B cell (primary cell): ENCODE data around the gene PTH2R. TPM values are rescaled to one million over a fixed set of nuclear protein-coding genes. Genes with fewer than 3 reads are reported as not detected.

Experiments used
- ATAC-seq: fragments of 200-7000 bp; cut with Tn5 transposase; one replicate; pipeline ENCODE4 v1.10.0; 2021; ENCODE audit warnings: low read depth, mild to moderate bottlenecking, moderate number of reproducible peaks, moderate library complexity
- CTCF ChIA-PET: fragments of 350-600 bp; sonication (Branson Sonifier 250); formaldehyde crosslinking; loops from one replicate; lab custom pipeline; 2021; ENCODE audit warnings: antibody characterized with exemption, inconsistent platforms; lab: Charles Lee
- POLR2A ChIA-PET: fragments of 350-600 bp; sonication (Branson Sonifier 250); formaldehyde crosslinking; loops from one replicate; lab custom pipeline; 2021; ENCODE audit warnings: antibody characterized with exemption; lab: Charles Lee
- DNase-seq: peaks from one replicate; pipeline ENCODE4 v3.0.0; 2013
- H2AFZ ChIP-seq: 2 replicates; pipeline ENCODE4 v1.6.1; 2012; ENCODE audit warnings: mild to moderate bottlenecking, low read depth, low read length; ENCODE audit not compliant: insufficient read depth, poor library complexity, severe bottlenecking
- H3K27ac ChIP-seq, 2 donors: 1 replicate in 1 of 2; 2 replicates in 1 of 2; pipeline ENCODE4 v1.5.1; 2012 to 2013; ENCODE audit warnings: low read length in 2 of 2, mild to moderate bottlenecking in 2 of 2, moderate library complexity in 1 of 2
- H3K27me3 ChIP-seq, 4 experiments: fragments of 200-600 bp in 1 of 4; sonication (generic) in 1 of 4; replicated peaks in 1 of 4; 1 replicate in 2 of 4; 2 replicates in 2 of 4; pipeline versions ENCODE4 v1.6.1 to v1.7.0; 2013 to 2016; ENCODE audit warnings: low read length in 3 of 4, mild to moderate bottlenecking in 2 of 4, mixed read lengths in 1 of 4, moderate library complexity in 1 of 4; ENCODE audit not compliant: insufficient read depth in 4 of 4, control insufficient read depth in 3 of 4; ENCODE audit errors: control extremely low read depth in 1 of 4
- H3K36me3 ChIP-seq, 2 experiments: replicated peaks in 1 of 2; 1 replicate in 1 of 2; 2 replicates in 1 of 2; pipeline versions ENCODE4 v1.6.1 to v1.7.1; 2013; ENCODE audit warnings: low read length in 1 of 2; ENCODE audit not compliant: insufficient read depth in 2 of 2, control insufficient read depth in 1 of 2; ENCODE audit errors: control extremely low read depth in 1 of 2, extremely low read depth in 1 of 2
- H3K4me1 ChIP-seq, 2 donors: fragments of 200-600 bp in 1 of 2; sonication (generic) in 1 of 2; 1 replicate in 1 of 2; 2 replicates in 1 of 2; pipeline versions ENCODE4 v1.5.1 to v1.6.1; 2013 to 2017; ENCODE audit warnings: low read length in 2 of 2; ENCODE audit not compliant: control insufficient read depth in 2 of 2, insufficient read depth in 2 of 2
- H3K4me2 ChIP-seq: replicated peaks from 2 replicates; pipeline ENCODE3; 2012; ENCODE audit warnings: mild to moderate bottlenecking, low read depth, low read length; ENCODE audit not compliant: poor library complexity, severe bottlenecking
- H3K4me3 ChIP-seq, 5 experiments: fragments of 200-600 bp in 1 of 5; sonication (generic) in 1 of 5; 1 replicate in 3 of 5; 2 replicates in 2 of 5; pipeline versions ENCODE4 v1.5.1 to v1.7.0; 2011 to 2016; ENCODE audit warnings: low read length in 4 of 5, mild to moderate bottlenecking in 4 of 5, low read depth in 2 of 5, control low read depth in 1 of 5, moderate library complexity in 1 of 5; ENCODE audit not compliant: insufficient read depth in 1 of 5; ENCODE audit errors: control extremely low read depth in 1 of 5, extremely low read depth in 1 of 5
- H3K79me2 ChIP-seq: fragments of 200-600 bp; sonication (generic); one replicate; pipeline ENCODE4 v1.6.0; 2016; ENCODE audit warnings: low read length; ENCODE audit not compliant: control insufficient read depth, insufficient read depth
- H3K9ac ChIP-seq: fragments of 200-600 bp; sonication (generic); 2 replicates; pipeline ENCODE4 v1.6.1; 2017; ENCODE audit warnings: mild to moderate bottlenecking, low read length, moderate library complexity
- H3K9me3 ChIP-seq, 3 donors: one replicate each; pipeline versions ENCODE4 v1.6.1 to v1.7.1; 2013; ENCODE audit warnings: low read length in 2 of 3; ENCODE audit not compliant: control insufficient read depth in 2 of 3, insufficient read depth in 1 of 3; ENCODE audit errors: control extremely low read depth in 1 of 3
- H4K20me1 ChIP-seq: 2 replicates; pipeline ENCODE4 v1.6.0; 2012; ENCODE audit warnings: mild to moderate bottlenecking, low read length; ENCODE audit not compliant: insufficient read depth, control insufficient read depth, poor library complexity, severe bottlenecking
- H3K27ac Mint-ChIP-seq: one replicate; pipeline ENCODE4 v1.8.0; 2021; ENCODE audit warnings: mixed read lengths
- H3K27me3 Mint-ChIP-seq: one replicate; pipeline ENCODE4 v1.8.0; 2021; ENCODE audit warnings: mixed read lengths
- H3K4me1 Mint-ChIP-seq: one replicate; pipeline ENCODE4 v1.8.0; 2021; ENCODE audit warnings: mixed read lengths
- H3K4me3 Mint-ChIP-seq: one replicate; pipeline ENCODE4 v1.8.0; 2021; ENCODE audit warnings: mixed read lengths
- H3K9me3 Mint-ChIP-seq: one replicate; pipeline ENCODE4 v1.8.0; 2022; ENCODE audit warnings: mixed read lengths; ENCODE audit not compliant: insufficient read depth
- EZH2 ChIP-seq: IDR thresholded peaks from 2 replicates; pipeline ENCODE4 v1.6.1; 2012; ENCODE audit warnings: borderline replicate concordance, low read depth, mild to moderate bottlenecking, moderate library complexity, low read length; ENCODE audit not compliant: insufficient read depth, poor library complexity, severe bottlenecking
- WGBS: methylation state at CpG from one replicate; pipeline ENCODE4 v1.1.5; 2013; ENCODE audit warnings: missing lambda C conversion rate; ENCODE audit not compliant: insufficient coverage; 5-methylcytosine and 5-hydroxymethylcytosine counted together
- intact Hi-C: fragments of 100-400 bp; cut with micrococcal nuclease; formaldehyde crosslinking; loops from one replicate; pipeline ENCODE4 v1.10.0; 2022
- polyA plus RNA-seq: library from polyadenylated mRNA; depleted of rRNA; stranded (reverse); fragments of >200 nt; gene quantifications from 2 replicates; pipeline ENCODE4 v1.2.3, GENCODE V29; 2012
- total RNA-seq, 2 donors: library from RNA; stranded (reverse); fragments of 120-200 nt in 1 of 2; gene quantifications; 1 replicate in 1 of 2; 2 replicates in 1 of 2; pipeline versions ENCODE4 v1.2.3 to v1.2.4, GENCODE V29; 2013 to 2022
- TF ChIP-seq, protein P1 (sequence below): fragments of 200-600 bp; IDR thresholded peaks from one replicate; pipeline ENCODE4 v1.8.0; 2022; ENCODE audit warnings: antibody characterized with exemption, mild to moderate bottlenecking

PTH2R gene
- total and polyA plus RNA-seq, 2 donors (not counting 1 experiment from before 2014, with no cell fraction given), result 0.34 to 0.84 TPM

DNA sequence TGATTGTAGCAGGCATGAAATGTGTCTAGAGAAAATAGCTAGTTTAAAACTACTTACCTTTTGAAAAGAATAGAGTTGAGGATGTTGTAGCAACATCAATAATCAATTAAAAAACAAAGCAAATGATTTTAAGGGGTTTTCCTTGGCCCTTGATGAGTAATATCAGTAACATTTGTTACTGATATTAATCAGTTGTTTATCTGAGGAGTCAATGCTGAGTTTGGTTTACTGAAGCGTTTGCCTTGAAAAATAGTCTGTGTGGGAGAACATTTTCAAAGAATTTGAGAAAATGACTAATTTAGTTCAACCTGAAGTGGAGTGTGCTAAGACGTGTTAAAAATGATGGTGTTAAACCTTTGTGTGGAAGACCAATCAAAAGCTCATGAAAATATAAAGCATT, 9.3 kb downstream of the PTH2R start:
- intact Hi-C loops, result no loop called here
- Histone ChIP-seq H3K4me2 (no peak overlapping the region), H4K20me1 (no peaks in the 10 kb centered on the region), H2AFZ (no peak overlapping the region), H3K27ac (no peak overlapping the region), H3K4me3 (no peak overlapping the region), H3K79me2 (no peaks in the 10 kb centered on the region), H3K9me3 (no peaks in the 10 kb centered on the region), H3K9ac (no peak overlapping the region), H3K36me3 (no peaks in the 10 kb centered on the region), H3K4me1 (peaks cover 0 to 3% of the 10 kb centered on the region in 2 donors), H3K27me3 (peaks cover 0 to 5% (median 3%) of the 10 kb centered on the region in 4 experiments)
- Mint-ChIP-seq H3K27me3 (peaks cover 9% of the 10 kb centered on the region), H3K4me3 (no peak overlapping the region), H3K4me1 (no peaks in the 10 kb centered on the region), H3K27ac (no peak overlapping the region), H3K9me3 (no peaks in the 10 kb centered on the region)
- no peak for TF ChIP-seq EZH2
- TF ChIP-seq, protein P1, sequence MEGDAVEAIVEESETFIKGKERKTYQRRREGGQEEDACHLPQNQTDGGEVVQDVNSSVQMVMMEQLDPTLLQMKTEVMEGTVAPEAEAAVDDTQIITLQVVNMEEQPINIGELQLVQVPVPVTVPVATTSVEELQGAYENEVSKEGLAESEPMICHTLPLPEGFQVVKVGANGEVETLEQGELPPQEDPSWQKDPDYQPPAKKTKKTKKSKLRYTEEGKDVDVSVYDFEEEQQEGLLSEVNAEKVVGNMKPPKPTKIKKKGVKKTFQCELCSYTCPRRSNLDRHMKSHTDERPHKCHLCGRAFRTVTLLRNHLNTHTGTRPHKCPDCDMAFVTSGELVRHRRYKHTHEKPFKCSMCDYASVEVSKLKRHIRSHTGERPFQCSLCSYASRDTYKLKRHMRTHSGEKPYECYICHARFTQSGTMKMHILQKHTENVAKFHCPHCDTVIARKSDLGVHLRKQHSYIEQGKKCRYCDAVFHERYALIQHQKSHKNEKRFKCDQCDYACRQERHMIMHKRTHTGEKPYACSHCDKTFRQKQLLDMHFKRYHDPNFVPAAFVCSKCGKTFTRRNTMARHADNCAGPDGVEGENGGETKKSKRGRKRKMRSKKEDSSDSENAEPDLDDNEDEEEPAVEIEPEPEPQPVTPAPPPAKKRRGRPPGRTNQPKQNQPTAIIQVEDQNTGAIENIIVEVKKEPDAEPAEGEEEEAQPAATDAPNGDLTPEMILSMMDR, result no peak
- CTCF ChIA-PET, result no interaction called here
- POLR2A ChIA-PET, result no interaction called here
- no peak for DNase-seq
- no peak for ATAC-seq
- WGBS, result 50% methylated on average over 1 of the region's 2 CpGs

DNA sequence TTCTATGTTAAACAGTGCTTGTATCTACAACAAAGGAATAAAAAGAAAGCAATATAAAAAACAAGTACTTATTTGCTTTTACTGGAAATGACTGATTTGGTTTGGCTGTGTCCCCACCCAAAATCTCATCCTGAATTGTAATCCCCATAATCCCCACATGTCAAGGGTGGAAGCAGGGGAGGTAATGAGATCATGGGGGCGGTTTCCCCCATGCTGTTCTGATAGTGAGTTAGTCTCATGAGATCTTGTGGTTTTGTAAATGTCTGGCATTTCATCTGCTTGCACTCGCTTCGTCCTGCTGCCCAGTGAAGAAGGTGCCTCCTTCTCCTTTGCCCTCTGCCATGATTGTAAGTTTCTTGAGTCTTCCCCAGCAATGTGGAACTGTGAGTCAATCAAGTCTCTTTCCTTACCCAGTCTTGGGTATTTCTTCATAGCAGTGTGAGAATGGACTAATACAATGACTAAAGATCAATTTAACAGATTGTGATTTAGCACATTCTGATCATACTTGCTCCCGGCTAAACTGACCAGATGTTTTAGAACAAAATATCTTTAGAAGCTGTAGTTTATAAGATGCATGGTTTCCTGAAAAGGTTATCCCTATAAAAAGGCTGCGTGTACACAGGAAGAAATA, 19.9 kb downstream of the PTH2R start:
- H3K9me3 Mint-ChIP-seq, result peaks cover 9% of the 10 kb centered on the region
- Histone ChIP-seq H3K36me3 (no peaks in the 10 kb centered on the region), H3K27ac (no peak overlapping the region), H3K4me3 (no peak overlapping the region), H3K9ac (no peak overlapping the region), H3K9me3 (peaks cover 0 to 8% (median 0%) of the 10 kb centered on the region in 3 donors), H3K4me2 (no peak overlapping the region), H3K27me3 (no peaks in the 10 kb centered on the region), H3K4me1 (no peaks in the 10 kb centered on the region), H4K20me1 (no peaks in the 10 kb centered on the region), H2AFZ (no peak overlapping the region), H3K79me2 (no peaks in the 10 kb centered on the region)
- no peak overlapping the region for H3K27ac Mint-ChIP-seq
- H3K4me1 Mint-ChIP-seq, result no peaks in the 10 kb centered on the region
- intact Hi-C loops, result no loop called here
- TF ChIP-seq, protein P1, result no peak
- TF ChIP-seq EZH2, result no peak
- DNase-seq (no peak), ATAC-seq (no peak)
- POLR2A ChIA-PET, result no interaction called here
- 71% methylated on average over 3 of the region's 5 CpGs for WGBS
- H3K4me3 Mint-ChIP-seq, result no peak overlapping the region
- H3K27me3 Mint-ChIP-seq, result peaks cover 16% of the 10 kb centered on the region
- CTCF ChIA-PET, result no interaction called here
